Stimulated activated CD4-positive, alpha-beta T cell treated with anti-CD3 and anti-CD28 coated beads, Interleukin-1b, Interleukin-23, amount 100 ng/mL, for 4 hours (primary cell): ENCODE results near the gene MYLK4.

ENCODE experiments used
- DNase-seq, 2 donors: peaks; one replicate each; pipeline ENCODE4 v3.0.0-alpha.2; 2020; ENCODE audit warnings: low read depth in 2 of 2

MYLK4 gene

GRCh38 chr6:2632976-2633584, 117.6 kb downstream of the MYLK4 start:
- no peak for DNase-seq

- DNase-seq: no peak
Observed at GRCh38 chr6:2632368-2632767, 118.4 kb downstream of the MYLK4 start.

GRCh38 chr6:2630891-2631571, 119.7 kb downstream of the MYLK4 start:
- DNase-seq: no peak

- DNase-seq: no peak
Observed at GRCh38 chr6:2630359-2630758, 120.4 kb downstream of the MYLK4 start.

GRCh38 chr6:2626401-2626800, 124.3 kb downstream of the MYLK4 start:
- no peak for DNase-seq

- no peak for DNase-seq
Observed at GRCh38 chr6:2625581-2625980, 125.1 kb downstream of the MYLK4 start.

GRCh38 chr6:2624177-2624576, 126.5 kb downstream of the MYLK4 start:
- DNase-seq: no peak

GRCh38 chr6:2623295-2623694, 127.4 kb downstream of the MYLK4 start:
- no peak for DNase-seq

- no peak for DNase-seq
Observed at GRCh38 chr6:2622671-2623070, 128.1 kb downstream of the MYLK4 start.

- DNase-seq: no peak
Observed at GRCh38 chr6:2619651-2620050, 131.1 kb downstream of the MYLK4 start.

GRCh38 chr6:2617729-2618128, 133.0 kb downstream of the MYLK4 start:
- DNase-seq: no peak

- DNase-seq: no peak
Observed at GRCh38 chr6:2616811-2617210, 133.9 kb downstream of the MYLK4 start.

- no peak for DNase-seq
Observed at GRCh38 chr6:2615251-2615650, 135.5 kb downstream of the MYLK4 start.

GRCh38 chr6:2614846-2615245, 135.9 kb downstream of the MYLK4 start:
- DNase-seq: no peak

GRCh38 chr6:2614155-2614554, 136.6 kb downstream of the MYLK4 start:
- DNase-seq: no peak
